Nephron (organoid): ENCODE results near the gene LRG1.

Source experiments
- H3K27ac Mint-ChIP-seq, 3 experiments: 2 replicates each; pipeline ENCODE4 v1.8.0; 2020; ENCODE audit warnings: mixed read lengths in 3 of 3, mild to moderate bottlenecking in 2 of 3, moderate library complexity in 1 of 3
- H3K27me3 Mint-ChIP-seq: 2 replicates; pipeline ENCODE4 v1.8.0; 2021; ENCODE audit warnings: low read depth, mild to moderate bottlenecking, moderate library complexity, mixed read lengths
- H3K36me3 Mint-ChIP-seq: 2 replicates; pipeline ENCODE4 v1.8.0; 2020; ENCODE audit warnings: low read depth, mixed read lengths
- H3K4me1 Mint-ChIP-seq: 2 replicates; pipeline ENCODE4 v1.8.0; 2020; ENCODE audit warnings: mixed read lengths
- H3K4me3 Mint-ChIP-seq, 3 experiments: 2 replicates each; pipeline ENCODE4 v1.8.0; 2020; ENCODE audit warnings: mild to moderate bottlenecking in 3 of 3, mixed read lengths in 3 of 3, moderate library complexity in 2 of 3
- H3K9me3 Mint-ChIP-seq: 2 replicates; pipeline ENCODE4 v1.8.0; 2020; ENCODE audit warnings: mixed read lengths
- CTCF ChIP-seq, 3 experiments: fragments of 200-600 bp; sonication (generic); IDR thresholded peaks; one replicate each; pipeline ENCODE4 v1.5.0; 2021; ENCODE audit warnings: antibody characterized with exemption in 3 of 3; ENCODE audit not compliant: unreplicated experiment in 3 of 3

LRG1 gene

GRCh38 chr19:4503132-4503824 lies 36.6 kb downstream of the LRG1 start:
- peaks cover 20% of the 10 kb centered on the region for H3K36me3 Mint-ChIP-seq
- H3K4me3 Mint-ChIP-seq, result no peak overlapping the region
- no peak overlapping the region for H3K27ac Mint-ChIP-seq
- no peaks in the 10 kb centered on the region for H3K9me3 Mint-ChIP-seq
- H3K27me3 Mint-ChIP-seq, result no peaks in the 10 kb centered on the region
- no peaks in the 10 kb centered on the region for H3K4me1 Mint-ChIP-seq
- TF ChIP-seq CTCF (IDR thresholded peaks at IDR 0.05; ENCODE audit: unreplicated experiment in 3 of 3), result no peak

GRCh38 chr19:4502282-4503131 lies 37.3 kb downstream of the LRG1 start:
- no peak overlapping the region for H3K27ac Mint-ChIP-seq
- peaks cover 20% of the 10 kb centered on the region for H3K36me3 Mint-ChIP-seq
- no peak overlapping the region for H3K4me3 Mint-ChIP-seq
- H3K27me3 Mint-ChIP-seq, result no peaks in the 10 kb centered on the region
- TF ChIP-seq CTCF (IDR thresholded peaks at IDR 0.05; ENCODE audit: unreplicated experiment in 3 of 3), result no peak
- H3K9me3 Mint-ChIP-seq, result no peaks in the 10 kb centered on the region
- H3K4me1 Mint-ChIP-seq, result no peaks in the 10 kb centered on the region

GRCh38 chr19:4501691-4502090 lies 38.1 kb downstream of the LRG1 start:
- no peak for TF ChIP-seq CTCF (IDR thresholded peaks at IDR 0.05; ENCODE audit: unreplicated experiment in 3 of 3)
- no peaks in the 10 kb centered on the region for H3K4me1 Mint-ChIP-seq
- no peaks in the 10 kb centered on the region for H3K27me3 Mint-ChIP-seq
- no peak overlapping the region for H3K4me3 Mint-ChIP-seq
- peaks cover 19% of the 10 kb centered on the region for H3K36me3 Mint-ChIP-seq
- H3K27ac Mint-ChIP-seq, result no peak overlapping the region
- H3K9me3 Mint-ChIP-seq, result no peaks in the 10 kb centered on the region

- peaks cover 12% of the 10 kb centered on the region for H3K36me3 Mint-ChIP-seq
- H3K27ac Mint-ChIP-seq, result no peak overlapping the region
- no peak overlapping the region for H3K4me3 Mint-ChIP-seq
- H3K9me3 Mint-ChIP-seq, result no peaks in the 10 kb centered on the region
- no peaks in the 10 kb centered on the region for H3K4me1 Mint-ChIP-seq
- H3K27me3 Mint-ChIP-seq, result no peaks in the 10 kb centered on the region
- no peak for TF ChIP-seq CTCF (IDR thresholded peaks at IDR 0.05; ENCODE audit: unreplicated experiment in 3 of 3)
These were observed 38.8 kb downstream of the LRG1 start for GRCh38 chr19:4500841-4501591.

- no peaks in the 10 kb centered on the region for H3K9me3 Mint-ChIP-seq
- no peaks in the 10 kb centered on the region for H3K4me1 Mint-ChIP-seq
- no peaks in the 10 kb centered on the region for H3K27me3 Mint-ChIP-seq
- H3K27ac Mint-ChIP-seq, result no peak overlapping the region
- no peak overlapping the region for H3K4me3 Mint-ChIP-seq
- TF ChIP-seq CTCF (IDR thresholded peaks at IDR 0.05; ENCODE audit: unreplicated experiment in 3 of 3), result no peak
- peaks cover 12% of the 10 kb centered on the region for H3K36me3 Mint-ChIP-seq
These were observed 40.0 kb downstream of the LRG1 start for GRCh38 chr19:4499855-4500254.
